ENCODE results near the gene PLA2G2F.

PLA2G2F gene

GRCh38 chr1:20189664-20190063 is 50.5 kb downstream of the PLA2G2F start:
- DNase-seq (ENCODE audit: low read depth), result no peak

- DNase-seq (ENCODE audit: low read depth), result no peak
These were observed 51.4 kb downstream of the PLA2G2F start for GRCh38 chr1:20190256-20191160.

GRCh38 chr1:20191266-20191825 is 52.2 kb downstream of the PLA2G2F start:
- DNase-seq (ENCODE audit: low read depth), result no peak

- DNase-seq (ENCODE audit: low read depth), result no peak
These were observed 53.2 kb downstream of the PLA2G2F start for GRCh38 chr1:20192364-20192763.

- no peak for DNase-seq (ENCODE audit: low read depth)
These were observed 53.8 kb downstream of the PLA2G2F start for GRCh38 chr1:20192871-20193411.

- DNase-seq (ENCODE audit: low read depth), result no peak
These were observed 55.1 kb downstream of the PLA2G2F start for GRCh38 chr1:20194224-20194623.

- DNase-seq (ENCODE audit: low read depth), result peak; percentile 5
These were observed 55.8 kb downstream of the PLA2G2F start for GRCh38 chr1:20194757-20195461.

- no peak for DNase-seq (ENCODE audit: low read depth)
These were observed 56.3 kb downstream of the PLA2G2F start for GRCh38 chr1:20195462-20195780.

GRCh38 chr1:20197329-20197791 is 58.2 kb downstream of the PLA2G2F start:
- DNase-seq (ENCODE audit: low read depth), result no peak

GRCh38 chr1:20198296-20198695 is 59.2 kb downstream of the PLA2G2F start:
- no peak for DNase-seq (ENCODE audit: low read depth)

- no peak for DNase-seq (ENCODE audit: low read depth)
These were observed 59.8 kb downstream of the PLA2G2F start for GRCh38 chr1:20198918-20199317.

GRCh38 chr1:20199403-20199802 is 60.3 kb downstream of the PLA2G2F start:
- no peak for DNase-seq (ENCODE audit: low read depth)

- no peak for DNase-seq (ENCODE audit: low read depth)
These were observed 60.7 kb downstream of the PLA2G2F start for GRCh38 chr1:20199840-20200239.
